ENCODE data around the gene ZNF777.

ZNF777 gene

GRCh38 chr7:149500201-149500600, 39.3 kb upstream of the ZNF777 start:
- peaks cover 20% of the 10 kb centered on the region for H3K79me2 ChIP-seq (ENCODE audit: control insufficient read depth, low read length)
- no peak overlapping the region for H3K4me3 ChIP-seq (ENCODE audit: low read length)
- H3K36me3 ChIP-seq (ENCODE audit: control insufficient read depth, low read length) = peaks cover 10% of the 10 kb centered on the region
- peaks cover 36% of the 10 kb centered on the region for H3K4me1 ChIP-seq (ENCODE audit: control insufficient read depth, low read length)
- H4K20me1 ChIP-seq (ENCODE audit: control insufficient read depth, insufficient read depth, low read depth, low read length) = peaks cover 6% of the 10 kb centered on the region; the same call in 1 of the 2 replicates
- 0 out of 2 replicates have a peak, but pooled peaks cover 2% of the 10 kb centered on the region for H3F3A ChIP-seq (ENCODE audit: control insufficient read depth, insufficient read depth)
- TF ChIP-seq CTCF (IDR thresholded peaks at IDR 0.05; ENCODE audit: low read depth, low read length, poor library complexity, severe bottlenecking) = no peak
- TF ChIP-seq EZH2phosphoT487 (IDR thresholded peaks at IDR 0.05; ENCODE audit: borderline replicate concordance, low read length) = no peak
- H3K27ac ChIP-seq (ENCODE audit: low read depth, low read length) = no peak overlapping the region
- no peak overlapping the region for H3K4me2 ChIP-seq (ENCODE audit: low read length)
- H3K9me3 ChIP-seq (ENCODE audit: control insufficient read depth, insufficient read depth, low read length) = peaks cover 3% of the 10 kb centered on the region
- peaks cover 22% of the 10 kb centered on the region for H3K27me3 ChIP-seq (ENCODE audit: control insufficient read depth, low read length)
- no peaks in the 10 kb centered on the region for H3K9me2 ChIP-seq (replicated peaks; ENCODE audit: control insufficient read depth, low read length)

DNA sequence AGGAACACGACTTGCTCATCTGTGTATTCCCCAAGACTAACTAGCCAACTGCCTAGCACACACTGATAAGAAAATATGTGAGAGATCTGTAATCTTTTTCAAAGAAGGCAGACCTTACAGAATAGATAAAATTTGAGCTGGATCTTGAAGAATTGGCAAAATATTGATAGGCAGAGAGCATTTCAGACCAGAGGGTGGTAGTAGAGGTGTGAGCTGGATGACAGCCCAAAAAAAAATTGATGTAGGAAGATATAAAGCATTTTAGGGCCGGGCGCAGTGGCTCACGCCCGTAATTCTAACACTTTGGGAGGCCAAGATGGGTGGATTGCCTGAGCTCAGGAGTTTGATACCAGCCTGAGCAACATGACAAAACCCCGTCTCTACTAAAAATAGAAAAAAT, 37.9 kb upstream of the ZNF777 start:
- peaks cover 37% of the 10 kb centered on the region for H3K4me1 ChIP-seq (ENCODE audit: control insufficient read depth, low read length)
- peaks cover 22% of the 10 kb centered on the region for H3K27me3 ChIP-seq (ENCODE audit: control insufficient read depth, low read length)
- H4K20me1 ChIP-seq (ENCODE audit: control insufficient read depth, insufficient read depth, low read depth, low read length) = peaks cover 8% of the 10 kb centered on the region; the same call in 1 of the 2 replicates
- H3K79me2 ChIP-seq (ENCODE audit: control insufficient read depth, low read length) = peaks cover 27% of the 10 kb centered on the region
- no peak overlapping the region for H3K4me2 ChIP-seq (ENCODE audit: low read length)
- H3K9me2 ChIP-seq (replicated peaks; ENCODE audit: control insufficient read depth, low read length) = no peaks in the 10 kb centered on the region
- no peaks in the 10 kb centered on the region for H3K9me3 ChIP-seq (ENCODE audit: control insufficient read depth, insufficient read depth, low read length)
- peaks cover 22% of the 10 kb centered on the region for H3K36me3 ChIP-seq (ENCODE audit: control insufficient read depth, low read length)
- no peak overlapping the region for H3K4me3 ChIP-seq (ENCODE audit: low read length)
- 0 out of 2 replicates have a peak, but pooled peaks cover 2% of the 10 kb centered on the region for H3F3A ChIP-seq (ENCODE audit: control insufficient read depth, insufficient read depth)
- no peak overlapping the region for H3K27ac ChIP-seq (ENCODE audit: low read depth, low read length)
- TF ChIP-seq CTCF (IDR thresholded peaks at IDR 0.05; ENCODE audit: low read depth, low read length, poor library complexity, severe bottlenecking) = no peak
- no peak for TF ChIP-seq EZH2phosphoT487 (IDR thresholded peaks at IDR 0.05; ENCODE audit: borderline replicate concordance, low read length)

- peaks cover 8% of the 10 kb centered on the region; the same call in 1 of the 2 replicates for H4K20me1 ChIP-seq (ENCODE audit: control insufficient read depth, insufficient read depth, low read depth, low read length)
- H3F3A ChIP-seq (ENCODE audit: control insufficient read depth, insufficient read depth) = 0 out of 2 replicates have a peak, but pooled peaks cover 2% of the 10 kb centered on the region
- no peak within 1 kb of the TSS; the same call in 1 of the 2 replicates for H3K27ac ChIP-seq (ENCODE audit: low read depth, low read length)
- H3K9me3 ChIP-seq (ENCODE audit: control insufficient read depth, insufficient read depth, low read length) = no peaks in the 10 kb centered on the region
- no peaks in the 10 kb centered on the region for H3K9me2 ChIP-seq (replicated peaks; ENCODE audit: control insufficient read depth, low read length)
- peaks cover 37% of the 10 kb centered on the region for H3K4me1 ChIP-seq (ENCODE audit: control insufficient read depth, low read length)
- peaks cover 18% of the 10 kb centered on the region for H3K27me3 ChIP-seq (ENCODE audit: control insufficient read depth, low read length)
- H3K4me3 ChIP-seq (ENCODE audit: low read length) = peak within 1 kb of the TSS; percentile 90
- peaks cover 33% of the 10 kb centered on the region for H3K36me3 ChIP-seq (ENCODE audit: control insufficient read depth, low read length)
- peaks cover 27% of the 10 kb centered on the region for H3K79me2 ChIP-seq (ENCODE audit: control insufficient read depth, low read length)
- H3K4me2 ChIP-seq (ENCODE audit: low read length) = peak within 1 kb of the TSS; percentile 83
- TF ChIP-seq CTCF (IDR thresholded peaks at IDR 0.05; ENCODE audit: low read depth, low read length, poor library complexity, severe bottlenecking) (peak; percentile 35), EZH2phosphoT487 (IDR thresholded peaks at IDR 0.05; ENCODE audit: borderline replicate concordance, low read length) (no peak)
Measured at GRCh38 chr7:149497467-149498261, 36.8 kb upstream of the ZNF777 start, which contains the start of gene ZNF746. Gene ZNF746 (minus strand): TSS chr7:149497809. CDS start chr7:149497536, 273 bp downstream.

All from DOHH2 (cell line).